Neural progenitor cell (in vitro differentiated cells): ENCODE results near the gene ENPP4. TPM values are rescaled to one million over a fixed set of nuclear protein-coding genes. Genes with fewer than 3 reads are reported as not detected.

Source experiments
- DNase-seq: peaks from one replicate; pipeline ENCODE4 v3.0.0-alpha.2; 2016; ENCODE audit warnings: low spot score
- H2AFZ ChIP-seq: fragments of 200-600 bp; sonication (generic); replicated peaks from 2 replicates; pipeline ENCODE4 v1.6.1; 2016; ENCODE audit warnings: antibody characterized with exemption
- H3F3A ChIP-seq: fragments of 200-600 bp; sonication (generic); 2 replicates; pipeline ENCODE4 v1.6.1; 2016; ENCODE audit warnings: antibody characterized with exemption, low read depth
- H3K27ac ChIP-seq: fragments of 200-600 bp; sonication (generic); 2 replicates; pipeline ENCODE4 v1.5.1; 2016; ENCODE audit warnings: mild to moderate bottlenecking
- H3K27me3 ChIP-seq: fragments of 200-600 bp; sonication (generic); 2 replicates; pipeline ENCODE4 v1.6.1; 2016; ENCODE audit warnings: mild to moderate bottlenecking, moderate library complexity
- H3K36me3 ChIP-seq: fragments of 200-600 bp; sonication (generic); 2 replicates; pipeline ENCODE4 v1.5.1; 2016
- H3K4me1 ChIP-seq: fragments of 200-600 bp; sonication (generic); 2 replicates; pipeline ENCODE4 v1.6.1; 2016; ENCODE audit warnings: mixed run types
- H3K4me2 ChIP-seq: fragments of 200-600 bp; sonication (generic); 2 replicates; pipeline ENCODE4 v1.6.1; 2016
- H3K4me3 ChIP-seq: fragments of 200-600 bp; sonication (generic); 2 replicates; pipeline ENCODE4 v1.5.1; 2016
- H3K79me2 ChIP-seq: fragments of 200-600 bp; sonication (generic); 2 replicates; pipeline ENCODE4 v1.6.1; 2016; ENCODE audit warnings: low read depth
- H3K9ac ChIP-seq: fragments of 200-600 bp; sonication (generic); 2 replicates; pipeline ENCODE4 v1.6.1; 2016
- H3K9me3 ChIP-seq: fragments of 200-600 bp; sonication (generic); 2 replicates; pipeline ENCODE4 v1.5.1; 2016; ENCODE audit warnings: low read depth
- H4K20me1 ChIP-seq: fragments of 200-600 bp; sonication (generic); 2 replicates; pipeline ENCODE4 v1.6.1; 2016; ENCODE audit warnings: low read depth
- H3K27ac Mint-ChIP-seq: 3 replicates; pipeline ENCODE4 v1.8.0; 2021; ENCODE audit warnings: mixed read lengths
- H3K27me3 Mint-ChIP-seq: 2 replicates; pipeline ENCODE4 v1.8.0; 2022; ENCODE audit warnings: low read depth, mild to moderate bottlenecking, inconsistent platforms, moderate library complexity, mixed read lengths; ENCODE audit not compliant: insufficient read depth
- H3K36me3 Mint-ChIP-seq: 3 replicates; pipeline ENCODE4 v1.8.0; 2021; ENCODE audit warnings: mixed read lengths
- H3K4me1 Mint-ChIP-seq: 3 replicates; pipeline ENCODE4 v1.8.0; 2021; ENCODE audit warnings: mixed read lengths
- H3K4me3 Mint-ChIP-seq: 3 replicates; pipeline ENCODE4 v1.8.0; 2021; ENCODE audit warnings: mild to moderate bottlenecking, moderate library complexity, mixed read lengths
- H3K9me3 Mint-ChIP-seq: 3 replicates; pipeline ENCODE4 v1.8.0; 2020; ENCODE audit warnings: mixed read lengths
- CTCF ChIP-seq: fragments of 200-600 bp; sonication (generic); IDR thresholded peaks from 2 replicates; pipeline ENCODE4 v1.5.1; 2017; ENCODE audit warnings: antibody characterized with exemption, mild to moderate bottlenecking
- EZH2 ChIP-seq: fragments of 200-600 bp; sonication (generic); IDR thresholded peaks from 2 replicates; pipeline ENCODE4 v1.6.1; 2017; ENCODE audit warnings: antibody characterized with exemption, mild to moderate bottlenecking, moderate library complexity
- EZH2phosphoT487 ChIP-seq: fragments of 200-600 bp; sonication (generic); IDR thresholded peaks from 2 replicates; pipeline ENCODE4 v1.6.1; 2017; ENCODE audit warnings: antibody characterized with exemption
- total RNA-seq: library from RNA; depleted of rRNA; stranded (reverse); fragments of >200 nt; gene quantifications from 2 replicates; pipeline ENCODE4 v1.2.3, GENCODE V29; 2015; ENCODE audit warnings: low replicate concordance

The ENPP4 gene
- total RNA-seq, 1 donor from 2014 or later, result 22.9 TPM

- TF ChIP-seq EZH2phosphoT487 (no peak), EZH2 (no peak), CTCF (no peak)
- H3K4me1 ChIP-seq, result no peaks in the 10 kb centered on the region
- no peaks in the 10 kb centered on the region for H3K9me3 ChIP-seq
- no peak for DNase-seq
- no peaks in the 10 kb centered on the region for H3F3A ChIP-seq
- no peak overlapping the region for H3K4me3 ChIP-seq
- Mint-ChIP-seq H3K27me3 (no peaks in the 10 kb centered on the region), H3K4me3 (no peak overlapping the region), H3K36me3 (no peaks in the 10 kb centered on the region), H3K4me1 (no peaks in the 10 kb centered on the region), H3K9me3 (no peaks in the 10 kb centered on the region), H3K27ac (no peak overlapping the region)
- no peak overlapping the region for H3K9ac ChIP-seq
- H4K20me1 ChIP-seq, result no peaks in the 10 kb centered on the region
- peaks cover 6% of the 10 kb centered on the region for H3K27me3 ChIP-seq
- no peak overlapping the region for H3K27ac ChIP-seq
- H3K4me2 ChIP-seq, result no peak overlapping the region
- no peak overlapping the region for H2AFZ ChIP-seq
- H3K79me2 ChIP-seq, result no peaks in the 10 kb centered on the region
- no peaks in the 10 kb centered on the region for H3K36me3 ChIP-seq
These were observed 54.3 kb downstream of the ENPP4 start for GRCh38 chr6:46184114-46184513.

- Histone ChIP-seq H4K20me1 (no peaks in the 10 kb centered on the region), H3K79me2 (no peaks in the 10 kb centered on the region), H3K4me1 (no peaks in the 10 kb centered on the region), H3K27ac (no peak overlapping the region), H3K4me3 (no peak overlapping the region), H3K9ac (no peak overlapping the region), H3K4me2 (no peak overlapping the region), H3K36me3 (no peaks in the 10 kb centered on the region), H3K27me3 (peaks cover 6% of the 10 kb centered on the region), H3K9me3 (no peaks in the 10 kb centered on the region), H3F3A (no peaks in the 10 kb centered on the region), H2AFZ (no peak overlapping the region)
- DNase-seq, result no peak
- TF ChIP-seq EZH2phosphoT487, result no peak
- TF ChIP-seq CTCF, result no peak
- no peak for TF ChIP-seq EZH2
- no peak overlapping the region for H3K4me3 Mint-ChIP-seq
- H3K9me3 Mint-ChIP-seq, result no peaks in the 10 kb centered on the region
- no peaks in the 10 kb centered on the region for H3K27me3 Mint-ChIP-seq
- H3K27ac Mint-ChIP-seq, result no peak overlapping the region
- H3K4me1 Mint-ChIP-seq, result no peaks in the 10 kb centered on the region
- H3K36me3 Mint-ChIP-seq, result no peaks in the 10 kb centered on the region
These were observed 56.8 kb downstream of the ENPP4 start for GRCh38 chr6:46186583-46186982.

- H4K20me1 ChIP-seq, result no peaks in the 10 kb centered on the region
- no peaks in the 10 kb centered on the region for H3K79me2 ChIP-seq
- Mint-ChIP-seq H3K27ac (no peak overlapping the region), H3K4me1 (no peaks in the 10 kb centered on the region), H3K27me3 (no peaks in the 10 kb centered on the region), H3K9me3 (no peaks in the 10 kb centered on the region), H3K36me3 (no peaks in the 10 kb centered on the region), H3K4me3 (no peak overlapping the region)
- H3K4me1 ChIP-seq, result no peaks in the 10 kb centered on the region
- H3K36me3 ChIP-seq, result no peaks in the 10 kb centered on the region
- DNase-seq, result no peak
- no peak overlapping the region for H3K9ac ChIP-seq
- H2AFZ ChIP-seq, result no peak overlapping the region
- no peak overlapping the region for H3K4me2 ChIP-seq
- no peak overlapping the region for H3K4me3 ChIP-seq
- H3K27ac ChIP-seq, result no peak overlapping the region
- no peaks in the 10 kb centered on the region for H3K27me3 ChIP-seq
- TF ChIP-seq CTCF (no peak), EZH2phosphoT487 (no peak), EZH2 (no peak)
- H3F3A ChIP-seq, result no peaks in the 10 kb centered on the region
- no peaks in the 10 kb centered on the region for H3K9me3 ChIP-seq
These were observed 59.9 kb downstream of the ENPP4 start for GRCh38 chr6:46189726-46190125.

GRCh38 chr6:46190889-46191288, 61.1 kb downstream of the ENPP4 start:
- no peaks in the 10 kb centered on the region for H3K9me3 Mint-ChIP-seq
- no peak overlapping the region for H3K4me3 ChIP-seq
- no peaks in the 10 kb centered on the region for H3F3A ChIP-seq
- H3K4me2 ChIP-seq, result no peak overlapping the region
- H3K9me3 ChIP-seq, result no peaks in the 10 kb centered on the region
- H3K79me2 ChIP-seq, result no peaks in the 10 kb centered on the region
- DNase-seq, result no peak
- H3K4me1 Mint-ChIP-seq, result no peaks in the 10 kb centered on the region
- no peaks in the 10 kb centered on the region for H3K27me3 Mint-ChIP-seq
- no peak overlapping the region for H3K27ac Mint-ChIP-seq
- no peaks in the 10 kb centered on the region for H3K4me1 ChIP-seq
- TF ChIP-seq CTCF (no peak), EZH2phosphoT487 (no peak), EZH2 (no peak)
- no peak overlapping the region for H3K9ac ChIP-seq
- no peak overlapping the region for H3K4me3 Mint-ChIP-seq
- no peak overlapping the region for H3K27ac ChIP-seq
- no peaks in the 10 kb centered on the region for H3K36me3 Mint-ChIP-seq
- H3K27me3 ChIP-seq, result no peaks in the 10 kb centered on the region
- no peak overlapping the region for H2AFZ ChIP-seq
- H4K20me1 ChIP-seq, result no peaks in the 10 kb centered on the region
- no peaks in the 10 kb centered on the region for H3K36me3 ChIP-seq
